Neural progenitor cell (in vitro differentiated cells): ENCODE data around the gene FLT4. TPM values are rescaled to one million over a fixed set of nuclear protein-coding genes. Genes with fewer than 3 reads are reported as not detected.

Experiments used
- DNase-seq: peaks from one replicate; pipeline ENCODE4 v3.0.0-alpha.2; 2016; ENCODE audit warnings: low spot score
- H2AFZ ChIP-seq: fragments of 200-600 bp; sonication (generic); replicated peaks from 2 replicates; pipeline ENCODE4 v1.6.1; 2016; ENCODE audit warnings: antibody characterized with exemption
- H3F3A ChIP-seq: fragments of 200-600 bp; sonication (generic); 2 replicates; pipeline ENCODE4 v1.6.1; 2016; ENCODE audit warnings: antibody characterized with exemption, low read depth
- H3K27ac ChIP-seq: fragments of 200-600 bp; sonication (generic); 2 replicates; pipeline ENCODE4 v1.5.1; 2016; ENCODE audit warnings: mild to moderate bottlenecking
- H3K27me3 ChIP-seq: fragments of 200-600 bp; sonication (generic); 2 replicates; pipeline ENCODE4 v1.6.1; 2016; ENCODE audit warnings: mild to moderate bottlenecking, moderate library complexity
- H3K36me3 ChIP-seq: fragments of 200-600 bp; sonication (generic); 2 replicates; pipeline ENCODE4 v1.5.1; 2016
- H3K4me1 ChIP-seq: fragments of 200-600 bp; sonication (generic); 2 replicates; pipeline ENCODE4 v1.6.1; 2016; ENCODE audit warnings: mixed run types
- H3K4me2 ChIP-seq: fragments of 200-600 bp; sonication (generic); 2 replicates; pipeline ENCODE4 v1.6.1; 2016
- H3K4me3 ChIP-seq: fragments of 200-600 bp; sonication (generic); 2 replicates; pipeline ENCODE4 v1.5.1; 2016
- H3K79me2 ChIP-seq: fragments of 200-600 bp; sonication (generic); 2 replicates; pipeline ENCODE4 v1.6.1; 2016; ENCODE audit warnings: low read depth
- H3K9ac ChIP-seq: fragments of 200-600 bp; sonication (generic); 2 replicates; pipeline ENCODE4 v1.6.1; 2016
- H3K9me3 ChIP-seq: fragments of 200-600 bp; sonication (generic); 2 replicates; pipeline ENCODE4 v1.5.1; 2016; ENCODE audit warnings: low read depth
- H4K20me1 ChIP-seq: fragments of 200-600 bp; sonication (generic); 2 replicates; pipeline ENCODE4 v1.6.1; 2016; ENCODE audit warnings: low read depth
- H3K27ac Mint-ChIP-seq: 3 replicates; pipeline ENCODE4 v1.8.0; 2021; ENCODE audit warnings: mixed read lengths
- H3K27me3 Mint-ChIP-seq: 2 replicates; pipeline ENCODE4 v1.8.0; 2022; ENCODE audit warnings: low read depth, mild to moderate bottlenecking, inconsistent platforms, moderate library complexity, mixed read lengths; ENCODE audit not compliant: insufficient read depth
- H3K36me3 Mint-ChIP-seq: 3 replicates; pipeline ENCODE4 v1.8.0; 2021; ENCODE audit warnings: mixed read lengths
- H3K4me1 Mint-ChIP-seq: 3 replicates; pipeline ENCODE4 v1.8.0; 2021; ENCODE audit warnings: mixed read lengths
- H3K4me3 Mint-ChIP-seq: 3 replicates; pipeline ENCODE4 v1.8.0; 2021; ENCODE audit warnings: mild to moderate bottlenecking, moderate library complexity, mixed read lengths
- H3K9me3 Mint-ChIP-seq: 3 replicates; pipeline ENCODE4 v1.8.0; 2020; ENCODE audit warnings: mixed read lengths
- CTCF ChIP-seq: fragments of 200-600 bp; sonication (generic); IDR thresholded peaks from 2 replicates; pipeline ENCODE4 v1.5.1; 2017; ENCODE audit warnings: antibody characterized with exemption, mild to moderate bottlenecking
- EZH2 ChIP-seq: fragments of 200-600 bp; sonication (generic); IDR thresholded peaks from 2 replicates; pipeline ENCODE4 v1.6.1; 2017; ENCODE audit warnings: antibody characterized with exemption, mild to moderate bottlenecking, moderate library complexity
- EZH2phosphoT487 ChIP-seq: fragments of 200-600 bp; sonication (generic); IDR thresholded peaks from 2 replicates; pipeline ENCODE4 v1.6.1; 2017; ENCODE audit warnings: antibody characterized with exemption
- total RNA-seq: library from RNA; depleted of rRNA; stranded (reverse); fragments of >200 nt; gene quantifications from 2 replicates; pipeline ENCODE4 v1.2.3, GENCODE V29; 2015; ENCODE audit warnings: low replicate concordance

The FLT4 gene
- total RNA-seq, 1 donor from 2014 or later = 2.3 TPM

- Histone ChIP-seq H3K4me2 (no peak overlapping the region), H2AFZ (no peak overlapping the region), H3K4me1 (no peaks in the 10 kb centered on the region), H3K9me3 (no peaks in the 10 kb centered on the region), H3K4me3 (no peak overlapping the region), H3K27me3 (no peaks in the 10 kb centered on the region), H3F3A (no peaks in the 10 kb centered on the region), H3K36me3 (no peaks in the 10 kb centered on the region), H4K20me1 (no peaks in the 10 kb centered on the region), H3K9ac (no peak overlapping the region), H3K79me2 (no peaks in the 10 kb centered on the region), H3K27ac (no peak overlapping the region)
- no peak overlapping the region for H3K4me3 Mint-ChIP-seq
- DNase-seq = no peak
- no peak overlapping the region for H3K27ac Mint-ChIP-seq
- no peaks in the 10 kb centered on the region for H3K36me3 Mint-ChIP-seq
- H3K4me1 Mint-ChIP-seq = peaks cover 8% of the 10 kb centered on the region
- H3K9me3 Mint-ChIP-seq = no peaks in the 10 kb centered on the region
- TF ChIP-seq CTCF = no peak
- TF ChIP-seq EZH2phosphoT487 = no peak
- no peak for TF ChIP-seq EZH2
- peaks cover 2% of the 10 kb centered on the region for H3K27me3 Mint-ChIP-seq
Observed at GRCh38 chr5:180630426-180630825, 19.0 kb downstream of the FLT4 start.

GRCh38 chr5:180629831-180630382 is 19.5 kb downstream of the FLT4 start:
- H3K4me1 ChIP-seq = no peaks in the 10 kb centered on the region
- no peaks in the 10 kb centered on the region for H3K36me3 Mint-ChIP-seq
- no peaks in the 10 kb centered on the region for H3K9me3 Mint-ChIP-seq
- H3K27me3 ChIP-seq = no peaks in the 10 kb centered on the region
- no peak overlapping the region for H3K4me3 Mint-ChIP-seq
- H3K4me3 ChIP-seq = no peak overlapping the region
- H3K27ac Mint-ChIP-seq = no peak overlapping the region
- peaks cover 2% of the 10 kb centered on the region for H3K27me3 Mint-ChIP-seq
- no peak overlapping the region for H2AFZ ChIP-seq
- DNase-seq = no peak
- peaks cover 8% of the 10 kb centered on the region for H3K4me1 Mint-ChIP-seq
- no peaks in the 10 kb centered on the region for H3K79me2 ChIP-seq
- no peaks in the 10 kb centered on the region for H3K9me3 ChIP-seq
- no peaks in the 10 kb centered on the region for H3K36me3 ChIP-seq
- H4K20me1 ChIP-seq = no peaks in the 10 kb centered on the region
- TF ChIP-seq EZH2phosphoT487 (no peak), EZH2 (no peak), CTCF (no peak)
- no peak overlapping the region for H3K27ac ChIP-seq
- H3K9ac ChIP-seq = no peak overlapping the region
- H3F3A ChIP-seq = no peaks in the 10 kb centered on the region
- H3K4me2 ChIP-seq = no peak overlapping the region

- Histone ChIP-seq H3F3A (no peaks in the 10 kb centered on the region), H3K4me2 (no peak overlapping the region), H3K36me3 (no peaks in the 10 kb centered on the region), H3K9me3 (no peaks in the 10 kb centered on the region), H4K20me1 (no peaks in the 10 kb centered on the region), H3K9ac (no peak overlapping the region), H3K27ac (no peak overlapping the region), H3K27me3 (no peaks in the 10 kb centered on the region), H3K79me2 (no peaks in the 10 kb centered on the region), H2AFZ (no peak overlapping the region), H3K4me1 (no peaks in the 10 kb centered on the region), H3K4me3 (no peak overlapping the region)
- H3K36me3 Mint-ChIP-seq = no peaks in the 10 kb centered on the region
- no peak overlapping the region for H3K4me3 Mint-ChIP-seq
- no peak for DNase-seq
- H3K9me3 Mint-ChIP-seq = no peaks in the 10 kb centered on the region
- H3K27me3 Mint-ChIP-seq = no peaks in the 10 kb centered on the region
- TF ChIP-seq EZH2phosphoT487 (no peak), CTCF (no peak), EZH2 (no peak)
- H3K4me1 Mint-ChIP-seq = peaks cover 8% of the 10 kb centered on the region
- H3K27ac Mint-ChIP-seq = no peak overlapping the region
Observed at GRCh38 chr5:180628827-180629750, 20.3 kb downstream of the FLT4 start.
